ENCODE results near the gene E2F6. TPM values are rescaled to one million over a fixed set of nuclear protein-coding genes. Genes with fewer than 3 reads are reported as not detected.

Gene E2F6
- total RNA-seq, 1 experiment from 2014 or later, result 27.1 TPM

DNA sequence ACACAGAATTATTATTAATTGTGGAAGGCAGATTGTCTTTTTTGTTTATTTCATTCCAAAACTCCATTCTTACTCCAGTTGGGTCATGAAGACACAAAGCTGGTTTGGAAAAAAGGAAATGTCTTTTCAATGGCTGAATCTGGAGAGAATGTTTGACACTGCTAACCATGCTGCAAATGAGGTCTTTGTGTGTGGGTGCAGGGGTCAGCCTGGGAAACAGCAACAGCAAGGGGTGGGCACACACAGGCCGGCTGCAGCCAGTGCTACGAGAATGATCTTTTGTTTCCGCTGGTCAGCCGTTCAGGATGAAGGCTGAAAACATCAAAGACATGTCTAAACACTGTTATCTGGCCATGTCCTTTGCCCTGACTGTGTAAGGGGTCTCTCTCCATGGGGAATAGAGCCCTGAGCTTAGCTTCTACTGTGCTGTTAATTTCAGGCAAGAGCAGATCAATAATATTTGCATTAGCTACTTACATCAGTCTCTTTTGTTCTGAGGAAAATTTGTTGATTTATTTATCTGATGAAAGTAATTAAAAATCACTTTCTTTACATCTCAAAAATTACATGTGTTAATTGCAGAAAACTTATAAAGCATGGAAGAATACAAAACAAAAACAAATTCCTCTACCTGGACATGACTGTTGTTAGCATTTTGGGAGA, 33.3 kb upstream of the E2F6 start:
- no peak overlapping the region for H3K4me3 ChIP-seq (ENCODE audit: low read length)
- no peaks in the 10 kb centered on the region for H3K9me2 ChIP-seq (replicated peaks; ENCODE audit: low read length)
- TF ChIP-seq, protein P1, sequence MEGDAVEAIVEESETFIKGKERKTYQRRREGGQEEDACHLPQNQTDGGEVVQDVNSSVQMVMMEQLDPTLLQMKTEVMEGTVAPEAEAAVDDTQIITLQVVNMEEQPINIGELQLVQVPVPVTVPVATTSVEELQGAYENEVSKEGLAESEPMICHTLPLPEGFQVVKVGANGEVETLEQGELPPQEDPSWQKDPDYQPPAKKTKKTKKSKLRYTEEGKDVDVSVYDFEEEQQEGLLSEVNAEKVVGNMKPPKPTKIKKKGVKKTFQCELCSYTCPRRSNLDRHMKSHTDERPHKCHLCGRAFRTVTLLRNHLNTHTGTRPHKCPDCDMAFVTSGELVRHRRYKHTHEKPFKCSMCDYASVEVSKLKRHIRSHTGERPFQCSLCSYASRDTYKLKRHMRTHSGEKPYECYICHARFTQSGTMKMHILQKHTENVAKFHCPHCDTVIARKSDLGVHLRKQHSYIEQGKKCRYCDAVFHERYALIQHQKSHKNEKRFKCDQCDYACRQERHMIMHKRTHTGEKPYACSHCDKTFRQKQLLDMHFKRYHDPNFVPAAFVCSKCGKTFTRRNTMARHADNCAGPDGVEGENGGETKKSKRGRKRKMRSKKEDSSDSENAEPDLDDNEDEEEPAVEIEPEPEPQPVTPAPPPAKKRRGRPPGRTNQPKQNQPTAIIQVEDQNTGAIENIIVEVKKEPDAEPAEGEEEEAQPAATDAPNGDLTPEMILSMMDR (conservative IDR thresholded peaks at IDR 0.05; ENCODE audit: low read depth, low read length), result no peak
- TF ChIP-seq EZH2 (IDR thresholded peaks at IDR 0.05; ENCODE audit: low read length, unreplicated experiment), result no peak
- ATAC-seq, result no peak
- no TSS peak for BruUV-seq (replicated peaks)
- no peaks in the 10 kb centered on the region for H3F3A ChIP-seq (ENCODE audit: low read length, unreplicated experiment)
- H3K9me3 ChIP-seq (ENCODE audit: low read length), result no peaks in the 10 kb centered on the region
- no peaks in the 10 kb centered on the region for H3K79me2 ChIP-seq (ENCODE audit: low read length)
- POLR2A ChIA-PET (ENCODE audit: unreplicated experiment), result interaction anchor here (0.6 kb wide), 1 partner anchor 22 kb away, joined by 5 read pairs; no protein-coding TSS in a partner anchor
- no peak overlapping the region for H3K27ac ChIP-seq (ENCODE audit: low read length)
- CTCF ChIA-PET, result no interaction called here
- intact Hi-C loops (cut with micrococcal nuclease), result no loop called here
- H3K27me3 ChIP-seq (ENCODE audit: low read length), result no peaks in the 10 kb centered on the region
- DNase-seq, result no peak
- no peak overlapping the region for H2AFZ ChIP-seq (ENCODE audit: low read length)
- H3K36me3 ChIP-seq (ENCODE audit: low read depth, low read length), result no peaks in the 10 kb centered on the region
- peaks cover 4% of the 10 kb centered on the region; the same call in 1 of the 2 replicates for H3K4me1 ChIP-seq (ENCODE audit: insufficient read depth, low read length)
- peak overlapping the region; percentile 14; the same call in 1 of the 2 replicates for H3K4me2 ChIP-seq (ENCODE audit: low read length)
- no peak overlapping the region for H3K9ac ChIP-seq (ENCODE audit: low read length)
- no peaks in the 10 kb centered on the region for H4K20me1 ChIP-seq (ENCODE audit: low read length)

DNA sequence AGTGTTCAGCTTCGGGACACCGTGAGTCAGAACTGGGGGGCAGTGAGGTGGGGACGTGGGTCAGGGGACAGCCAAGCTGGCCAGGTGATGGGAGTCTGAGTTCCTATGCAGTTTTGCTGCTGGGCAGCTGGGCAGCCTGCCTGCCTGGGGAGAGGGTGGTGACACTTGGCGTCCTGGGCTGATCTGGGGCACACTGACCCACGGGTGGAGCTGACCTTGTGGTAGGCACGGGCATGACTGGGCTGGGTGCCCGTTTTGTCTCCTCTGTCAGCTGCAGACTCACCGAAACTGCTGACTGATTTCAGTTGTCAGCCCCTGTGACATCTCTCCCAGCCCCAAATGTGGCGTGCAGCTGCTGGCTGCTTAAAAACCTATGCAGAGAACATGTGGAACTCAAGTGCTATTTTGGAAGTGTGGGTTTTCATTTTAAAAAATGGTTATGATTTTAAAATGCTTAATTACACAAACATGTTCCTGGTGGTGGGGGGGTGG, 32.6 kb upstream of the E2F6 start:
- CTCF ChIA-PET, result no interaction called here
- no peak overlapping the region for H3K27ac ChIP-seq (ENCODE audit: low read length)

More for the DNA sequence above, 32.6 kb upstream of the E2F6 start:
- peaks cover 4% of the 10 kb centered on the region; the same call in 1 of the 2 replicates for H3K4me1 ChIP-seq (ENCODE audit: insufficient read depth, low read length)
- H3K9me3 ChIP-seq (ENCODE audit: low read length), result no peaks in the 10 kb centered on the region
- H3K36me3 ChIP-seq (ENCODE audit: low read depth, low read length), result no peaks in the 10 kb centered on the region
- H2AFZ ChIP-seq (ENCODE audit: low read length), result no peak overlapping the region
- H3K79me2 ChIP-seq (ENCODE audit: low read length), result no peaks in the 10 kb centered on the region
- no TSS peak for BruUV-seq (replicated peaks)
- no peaks in the 10 kb centered on the region for H3F3A ChIP-seq (ENCODE audit: low read length, unreplicated experiment)
- DNase-seq (peak; percentile 37), ATAC-seq (peak; percentile 67)
- H4K20me1 ChIP-seq (ENCODE audit: low read length), result no peaks in the 10 kb centered on the region
- POLR2A ChIA-PET (ENCODE audit: unreplicated experiment), result interaction anchor here (0.6 kb wide), 1 partner anchor 23 kb away, joined by 5 read pairs; no protein-coding TSS in a partner anchor
- H3K27me3 ChIP-seq (ENCODE audit: low read length), result no peaks in the 10 kb centered on the region
- no peak overlapping the region for H3K4me3 ChIP-seq (ENCODE audit: low read length)
- peak overlapping the region; percentile 14; the same call in 1 of the 2 replicates for H3K4me2 ChIP-seq (ENCODE audit: low read length)
- TF ChIP-seq EZH2 (IDR thresholded peaks at IDR 0.05; ENCODE audit: low read length, unreplicated experiment) (no peak), EZH2phosphoT487 (IDR thresholded peaks at IDR 0.05; ENCODE audit: borderline replicate concordance, low read length) (no peak)
- TF ChIP-seq, protein P1 (conservative IDR thresholded peaks at IDR 0.05; ENCODE audit: low read depth, low read length), result no peak
- intact Hi-C loops (cut with micrococcal nuclease), result no loop called here
- H3K9ac ChIP-seq (ENCODE audit: low read length), result no peak overlapping the region
- no peaks in the 10 kb centered on the region for H3K9me2 ChIP-seq (replicated peaks; ENCODE audit: low read length)
